ENCODE results near the gene NANOS2.
A peak's percentile ranks its signal among the peaks of the same experiment; 100 is the strongest.

Gene NANOS2

GRCh38 chr19:45878043-45878794 is 36.4 kb downstream of the NANOS2 start:
- H3K36me3 ChIP-seq (ENCODE audit: control insufficient read depth in 1 of 2, insufficient read depth in 2 of 2, low read depth in 1 of 2, low read length in 2 of 2), result no peaks in the 10 kb centered on the region
- peaks cover 0 to 48% of the 10 kb centered on the region in 2 experiments for H3K27me3 ChIP-seq (ENCODE audit: control insufficient read depth in 1 of 2, insufficient read depth in 1 of 2, low read length in 2 of 2)
- H2AK5ac ChIP-seq (ENCODE audit: low read length, severe bottlenecking), result no peak overlapping the region
- H3K4ac ChIP-seq (ENCODE audit: low read depth in 1 of 2, low read length in 2 of 2), result peak overlapping the region in 1 of 2 experiments; percentile 24
- no peak overlapping the region for H3K27ac ChIP-seq (ENCODE audit: low read length, poor library complexity, severe bottlenecking)
- no peak overlapping the region for H2AFZ ChIP-seq (ENCODE audit: low read depth, low read length)
- no peak overlapping the region for H2BK120ac ChIP-seq (ENCODE audit: low read depth, low read length)
- H2BK5ac ChIP-seq (ENCODE audit: low read depth, low read length, poor library complexity, severe bottlenecking), result no peak overlapping the region
- H3K9ac ChIP-seq (ENCODE audit: low read length), result no peak overlapping the region
- 86% methylated on average over 11 of the region's 11 CpGs for WGBS
- no peak overlapping the region for H2BK12ac ChIP-seq (ENCODE audit: low read length in 2 of 2)
- H3K4me1 ChIP-seq (ENCODE audit: control insufficient read depth, insufficient read depth, low read depth, low read length), result peaks cover 38% of the 10 kb centered on the region
- H3K14ac ChIP-seq (ENCODE audit: low read length in 2 of 2), result no peak overlapping the region
- no peak overlapping the region for H3K23ac ChIP-seq (ENCODE audit: low read length in 2 of 2)
- H2BK15ac ChIP-seq (ENCODE audit: low read depth, poor library complexity, severe bottlenecking), result no peak overlapping the region
- H3K9me3 ChIP-seq (ENCODE audit: control insufficient read depth, low read length), result no peaks in the 10 kb centered on the region
- peak overlapping the region; percentile 3 for H4K8ac ChIP-seq (ENCODE audit: low read length)
- H3K79me1 ChIP-seq (replicated peaks; ENCODE audit: low read length, poor library complexity, severe bottlenecking), result peaks cover 3% of the 10 kb centered on the region
- no peak for DNase-seq
- peak overlapping the region; percentile 30 for H4K91ac ChIP-seq (ENCODE audit: low read length)
- H3K4me2 ChIP-seq (ENCODE audit: low read length, poor library complexity, severe bottlenecking), result no peak overlapping the region
- H3K18ac ChIP-seq (ENCODE audit: low read depth in 1 of 2, low read length in 2 of 2), result no peak overlapping the region
- H3K4me3 ChIP-seq (ENCODE audit: insufficient read depth in 1 of 2, low read depth in 1 of 2, low read length in 2 of 2), result no peak overlapping the region

DNA sequence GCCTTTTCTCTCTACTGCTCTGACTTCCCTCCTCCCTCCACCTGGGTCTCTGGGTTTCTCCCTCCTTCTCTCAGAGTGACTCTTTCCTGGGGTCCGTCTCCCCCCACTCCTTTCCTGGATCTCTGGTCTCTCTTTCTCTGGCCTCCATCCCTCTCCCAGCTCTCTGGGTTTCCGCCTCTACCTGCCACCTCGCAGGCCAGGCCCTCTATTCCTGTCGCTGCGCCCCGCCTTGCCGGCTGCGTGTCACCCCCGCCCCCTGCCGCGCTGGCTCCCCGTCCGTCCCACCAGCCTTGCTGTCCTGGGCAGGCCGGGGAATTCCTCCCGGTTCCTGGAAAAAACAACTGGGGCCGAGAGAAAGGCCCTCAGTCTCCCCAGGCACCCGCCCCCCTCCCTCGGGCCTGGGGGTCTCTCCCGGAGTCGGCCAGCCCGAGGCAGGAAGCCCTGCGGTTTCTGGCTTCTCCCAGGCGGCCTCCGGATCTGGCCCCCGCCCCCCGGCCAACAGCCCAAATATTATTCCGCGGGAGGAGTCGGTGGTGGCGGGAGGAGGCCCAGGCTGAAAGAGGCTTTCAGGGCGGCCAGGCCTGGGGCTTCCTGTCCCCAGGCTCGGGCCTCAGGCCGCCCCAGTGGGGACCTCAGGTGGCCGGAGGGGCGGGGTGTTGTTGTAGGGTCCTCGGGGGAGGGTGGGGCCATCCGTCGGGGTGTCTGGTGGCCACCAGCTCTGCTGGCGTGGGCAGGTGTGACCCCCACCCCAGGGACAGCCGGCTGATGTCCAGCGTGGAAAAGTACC is 38.0 kb downstream of the NANOS2 start:
- peak overlapping the region; percentile 83 for H4K8ac ChIP-seq (ENCODE audit: low read length)
- peaks cover 22% of the 10 kb centered on the region for H3K4me1 ChIP-seq (ENCODE audit: control insufficient read depth, insufficient read depth, low read depth, low read length)
- H2BK15ac ChIP-seq (ENCODE audit: low read depth, poor library complexity, severe bottlenecking), result peak overlapping the region; percentile 78
- peak overlapping the region; percentile 67 for H2BK5ac ChIP-seq (ENCODE audit: low read depth, low read length, poor library complexity, severe bottlenecking)
- H3K9me3 ChIP-seq (ENCODE audit: control insufficient read depth, low read length), result no peaks in the 10 kb centered on the region
- H2BK12ac ChIP-seq (ENCODE audit: low read length in 2 of 2), result peak overlapping the region; percentile 15 to 88
- peaks cover 0 to 48% of the 10 kb centered on the region in 2 experiments for H3K27me3 ChIP-seq (ENCODE audit: control insufficient read depth in 1 of 2, insufficient read depth in 1 of 2, low read length in 2 of 2)
- H4K91ac ChIP-seq (ENCODE audit: low read length), result peak overlapping the region; percentile 79
- H3K36me3 ChIP-seq (ENCODE audit: control insufficient read depth in 1 of 2, insufficient read depth in 2 of 2, low read depth in 1 of 2, low read length in 2 of 2), result no peaks in the 10 kb centered on the region
- peak overlapping the region; percentile 73 to 93 for H3K4ac ChIP-seq (ENCODE audit: low read depth in 1 of 2, low read length in 2 of 2)
- H3K23ac ChIP-seq (ENCODE audit: low read length in 2 of 2), result no peak overlapping the region
- H3K9ac ChIP-seq (ENCODE audit: low read length), result peak overlapping the region; percentile 62
- H3K4me2 ChIP-seq (ENCODE audit: low read length, poor library complexity, severe bottlenecking), result peak overlapping the region; percentile 58
- WGBS, result 19% methylated on average over 31 of the region's 41 CpGs
- H3K18ac ChIP-seq (ENCODE audit: low read depth in 1 of 2, low read length in 2 of 2), result peak overlapping the region; percentile 25 to 94
- DNase-seq, result peak; percentile 70
- H3K14ac ChIP-seq (ENCODE audit: low read length in 2 of 2), result peak overlapping the region in 1 of 2 experiments; percentile 73
- peak overlapping the region; percentile 69 for H2AFZ ChIP-seq (ENCODE audit: low read depth, low read length)
- H2AK5ac ChIP-seq (ENCODE audit: low read length, severe bottlenecking), result peak overlapping the region; percentile 62
- peak overlapping the region; percentile 69 for H3K27ac ChIP-seq (ENCODE audit: low read length, poor library complexity, severe bottlenecking)
- H2BK120ac ChIP-seq (ENCODE audit: low read depth, low read length), result peak overlapping the region; percentile 89
- no peaks in the 10 kb centered on the region for H3K79me1 ChIP-seq (replicated peaks; ENCODE audit: low read length, poor library complexity, severe bottlenecking)
- no peak overlapping the region for H3K4me3 ChIP-seq (ENCODE audit: insufficient read depth in 1 of 2, low read depth in 1 of 2, low read length in 2 of 2)

DNA sequence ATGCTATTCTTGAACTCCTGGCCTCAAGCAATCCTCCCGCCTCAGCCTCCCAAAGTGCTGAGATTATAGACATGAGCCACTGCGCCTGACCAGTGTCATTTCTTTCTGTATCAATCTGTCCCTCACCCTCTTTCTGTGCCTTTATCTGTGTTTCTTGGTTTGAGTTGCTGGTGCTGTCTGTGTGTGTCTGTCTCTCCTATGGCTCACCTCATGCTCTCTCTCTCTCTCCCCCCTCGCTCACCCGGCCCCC is 38.5 kb downstream of the NANOS2 start:
- peak overlapping the region in 1 of 2 experiments; percentile 9 for H2BK12ac ChIP-seq (ENCODE audit: low read length in 2 of 2)
- peak overlapping the region; percentile 69 for H3K27ac ChIP-seq (ENCODE audit: low read length, poor library complexity, severe bottlenecking)
- H2BK5ac ChIP-seq (ENCODE audit: low read depth, low read length, poor library complexity, severe bottlenecking), result peak overlapping the region; percentile 67
- H3K4me1 ChIP-seq (ENCODE audit: control insufficient read depth, insufficient read depth, low read depth, low read length), result peaks cover 19% of the 10 kb centered on the region
- no peak overlapping the region for H3K4me3 ChIP-seq (ENCODE audit: insufficient read depth in 1 of 2, low read depth in 1 of 2, low read length in 2 of 2)
- H3K27me3 ChIP-seq (ENCODE audit: control insufficient read depth in 1 of 2, insufficient read depth in 1 of 2, low read length in 2 of 2), result peaks cover 0 to 48% of the 10 kb centered on the region in 2 experiments
- H3K4ac ChIP-seq (ENCODE audit: low read depth in 1 of 2, low read length in 2 of 2), result peak overlapping the region in 1 of 2 experiments; percentile 53
- H2AK5ac ChIP-seq (ENCODE audit: low read length, severe bottlenecking), result no peak overlapping the region
- H3K14ac ChIP-seq (ENCODE audit: low read length in 2 of 2), result peak overlapping the region in 1 of 2 experiments; percentile 35
- peak overlapping the region; percentile 69 for H2AFZ ChIP-seq (ENCODE audit: low read depth, low read length)
- peak overlapping the region; percentile 25 to 37 for H3K18ac ChIP-seq (ENCODE audit: low read depth in 1 of 2, low read length in 2 of 2)
- H3K9ac ChIP-seq (ENCODE audit: low read length), result peak overlapping the region; percentile 62
- H3K23ac ChIP-seq (ENCODE audit: low read length in 2 of 2), result no peak overlapping the region
- H4K8ac ChIP-seq (ENCODE audit: low read length), result peak overlapping the region; percentile 83
- H2BK15ac ChIP-seq (ENCODE audit: low read depth, poor library complexity, severe bottlenecking), result peak overlapping the region; percentile 78
- H3K9me3 ChIP-seq (ENCODE audit: control insufficient read depth, low read length), result no peaks in the 10 kb centered on the region
- H3K4me2 ChIP-seq (ENCODE audit: low read length, poor library complexity, severe bottlenecking), result peak overlapping the region; percentile 58
- H3K79me1 ChIP-seq (replicated peaks; ENCODE audit: low read length, poor library complexity, severe bottlenecking), result no peaks in the 10 kb centered on the region
- no peaks in the 10 kb centered on the region for H3K36me3 ChIP-seq (ENCODE audit: control insufficient read depth in 1 of 2, insufficient read depth in 2 of 2, low read depth in 1 of 2, low read length in 2 of 2)
- peak overlapping the region; percentile 79 for H4K91ac ChIP-seq (ENCODE audit: low read length)
- WGBS, result 48% methylated on average over 4 of the region's 4 CpGs
- no peak for DNase-seq
- peak overlapping the region; percentile 89 for H2BK120ac ChIP-seq (ENCODE audit: low read depth, low read length)

- Histone ChIP-seq H3K9ac (ENCODE audit: low read length) (no peak overlapping the region), H2BK120ac (ENCODE audit: low read depth, low read length) (no peak overlapping the region), H3K4me2 (ENCODE audit: low read length, poor library complexity, severe bottlenecking) (no peak overlapping the region), H2BK12ac (ENCODE audit: low read length in 2 of 2) (no peak overlapping the region), H3K4me1 (ENCODE audit: control insufficient read depth, insufficient read depth, low read depth, low read length) (peaks cover 19% of the 10 kb centered on the region), H2AK5ac (ENCODE audit: low read length, severe bottlenecking) (no peak overlapping the region), H3K79me1 (replicated peaks; ENCODE audit: low read length, poor library complexity, severe bottlenecking) (no peaks in the 10 kb centered on the region), H4K8ac (ENCODE audit: low read length) (no peak overlapping the region), H3K4ac (ENCODE audit: low read depth in 1 of 2, low read length in 2 of 2) (no peak overlapping the region), H2BK15ac (ENCODE audit: low read depth, poor library complexity, severe bottlenecking) (no peak overlapping the region), H3K27ac (ENCODE audit: low read length, poor library complexity, severe bottlenecking) (no peak overlapping the region), H3K18ac (ENCODE audit: low read depth in 1 of 2, low read length in 2 of 2) (no peak overlapping the region), H3K23ac (ENCODE audit: low read length in 2 of 2) (no peak overlapping the region), H2BK5ac (ENCODE audit: low read depth, low read length, poor library complexity, severe bottlenecking) (no peak overlapping the region), H4K91ac (ENCODE audit: low read length) (no peak overlapping the region), H3K14ac (ENCODE audit: low read length in 2 of 2) (no peak overlapping the region), H3K4me3 (ENCODE audit: insufficient read depth in 1 of 2, low read depth in 1 of 2, low read length in 2 of 2) (no peak overlapping the region), H3K27me3 (ENCODE audit: control insufficient read depth in 1 of 2, insufficient read depth in 1 of 2, low read length in 2 of 2) (peaks cover 0 to 46% of the 10 kb centered on the region in 2 experiments), H3K9me3 (ENCODE audit: control insufficient read depth, low read length) (no peaks in the 10 kb centered on the region), H2AFZ (ENCODE audit: low read depth, low read length) (no peak overlapping the region), H3K36me3 (ENCODE audit: control insufficient read depth in 1 of 2, insufficient read depth in 2 of 2, low read depth in 1 of 2, low read length in 2 of 2) (no peaks in the 10 kb centered on the region)
- no peak for DNase-seq
- 96% methylated on average over 7 of the region's 7 CpGs for WGBS
Observed at GRCh38 chr19:45874620-45874966, 40.0 kb downstream of the NANOS2 start.
